Endodermal cell (in vitro differentiated cells): ENCODE measurements around the gene VPS33B. TPM values are rescaled to one million over a fixed set of nuclear protein-coding genes. Genes with fewer than 3 reads are reported as not detected.

Experiments
- DNase-seq: peaks from one replicate; pipeline ENCODE4 v3.0.0-alpha.2; 2017
- H3K27ac ChIP-seq: 2 replicates; pipeline ENCODE4 v1.5.1; 2013; ENCODE audit warnings: mild to moderate bottlenecking, low read depth, low read length, moderate library complexity
- H3K27me3 ChIP-seq: 2 replicates; pipeline ENCODE4 v1.6.1; 2013; ENCODE audit warnings: mild to moderate bottlenecking, low read length, moderate library complexity; ENCODE audit not compliant: insufficient read depth, control insufficient read depth, poor library complexity, severe bottlenecking
- H3K36me3 ChIP-seq: 2 replicates; pipeline ENCODE4 v1.7.0; 2013; ENCODE audit warnings: mild to moderate bottlenecking, low read length, moderate library complexity; ENCODE audit not compliant: control insufficient read depth, insufficient read depth
- H3K4me1 ChIP-seq: one replicate; pipeline ENCODE4 v1.7.0; 2013; ENCODE audit warnings: low read length; ENCODE audit not compliant: control insufficient read depth, insufficient read depth
- H3K4me3 ChIP-seq: 2 replicates; pipeline ENCODE4 v1.5.1; 2013; ENCODE audit warnings: mild to moderate bottlenecking, low read length, moderate library complexity
- H3K9ac ChIP-seq: 2 replicates; pipeline ENCODE4 v1.6.1; 2013; ENCODE audit warnings: mild to moderate bottlenecking, low read length, moderate library complexity; ENCODE audit not compliant: poor library complexity, severe bottlenecking; ENCODE audit errors: extremely low read depth
- H3K9me3 ChIP-seq: 2 replicates; pipeline ENCODE4 v1.6.1; 2013; ENCODE audit warnings: mild to moderate bottlenecking, low read length, moderate library complexity; ENCODE audit not compliant: control insufficient read depth
- H3K27ac Mint-ChIP-seq: 2 replicates; pipeline ENCODE4 v1.8.0; 2020; ENCODE audit warnings: mixed read lengths
- H3K27me3 Mint-ChIP-seq: 2 replicates; pipeline ENCODE4 v1.8.0; 2021; ENCODE audit warnings: mild to moderate bottlenecking, mixed read lengths; ENCODE audit not compliant: insufficient read depth
- H3K36me3 Mint-ChIP-seq: 2 replicates; pipeline ENCODE4 v1.8.0; 2020; ENCODE audit warnings: low read depth, mixed read lengths
- H3K4me1 Mint-ChIP-seq: 2 replicates; pipeline ENCODE4 v1.8.0; 2020; ENCODE audit warnings: mixed read lengths
- H3K4me3 Mint-ChIP-seq: 2 replicates; pipeline ENCODE4 v1.8.0; 2020; ENCODE audit warnings: mild to moderate bottlenecking, moderate library complexity, mixed read lengths
- H3K9me3 Mint-ChIP-seq: 2 replicates; pipeline ENCODE4 v1.8.0; 2020; ENCODE audit warnings: mild to moderate bottlenecking, mixed read lengths
- WGBS, 2 experiments: methylation state at CpG; one replicate each; pipeline versions ENCODE4 v1.1.5 to v1.1.7; 2013; ENCODE audit warnings: missing lambda C conversion rate in 2 of 2, mixed read lengths in 1 of 2; ENCODE audit not compliant: insufficient coverage in 1 of 2, insufficient read length in 1 of 2; 5-methylcytosine and 5-hydroxymethylcytosine counted together
- total RNA-seq, 2 donors: library from RNA; stranded (reverse); fragmentation: NEBNext Ultra II Directional in 1 of 2; extraction: Animal tissue kit (Norgen Biotek cat#: 25700) in 1 of 2; gene quantifications; 2 replicates in 1 of 2; 3 replicates in 1 of 2; pipeline ENCODE4 v1.2.1, GENCODE V29; 2021
- TF ChIP-seq, protein P1 (sequence below): fragments of 200-600 bp; sonication (generic); conservative IDR thresholded peaks from 2 replicates; pipeline ENCODE4 v1.5.0; 2021; ENCODE audit warnings: antibody characterized with exemption, mild to moderate bottlenecking

The VPS33B gene
- total RNA-seq, 2 donors from 2014 or later, result 22.4 to 25.0 TPM

DNA sequence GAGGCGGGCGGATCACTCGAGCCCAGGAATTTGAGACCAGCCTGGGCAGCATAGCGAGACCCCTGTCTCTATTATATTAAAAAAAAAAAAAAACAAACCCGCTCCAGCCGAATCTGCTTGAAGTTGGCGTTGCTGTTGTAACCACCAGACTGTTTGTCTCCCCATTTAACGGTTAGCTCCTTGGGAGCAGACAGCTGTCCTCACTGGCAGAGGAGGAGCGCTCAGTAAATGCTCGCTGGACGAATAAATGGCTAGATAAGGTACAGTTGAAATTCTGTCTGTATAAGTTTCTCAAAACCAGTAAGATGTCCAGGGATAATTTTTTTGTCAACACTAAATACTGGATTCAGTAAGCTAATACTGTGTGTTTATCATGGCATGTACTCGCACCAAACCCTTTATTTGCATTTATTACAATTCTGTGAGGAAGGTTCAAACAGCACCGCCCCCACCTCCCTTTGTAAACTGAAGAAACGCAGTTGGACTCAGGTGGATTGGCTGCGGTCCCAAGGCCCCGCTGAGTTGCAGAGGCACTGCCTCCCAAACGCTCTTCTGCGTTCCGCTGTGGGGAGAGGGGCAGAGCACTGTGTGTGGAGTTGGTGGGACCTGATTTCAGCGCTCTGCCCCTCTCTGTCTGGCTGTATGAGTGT, 66.6 kb downstream of the VPS33B start:
- no peaks in the 10 kb centered on the region for H3K27me3 ChIP-seq
- H3K4me1 Mint-ChIP-seq, result peaks cover 10% of the 10 kb centered on the region
- peaks cover 28% of the 10 kb centered on the region for H3K36me3 ChIP-seq
- 90 to 98% methylated on average over 8 to 20 of the region's 20 CpGs for WGBS, 2 experiments
- H3K4me1 ChIP-seq, result no peaks in the 10 kb centered on the region
- no peaks in the 10 kb centered on the region for H3K9me3 ChIP-seq
- no peak overlapping the region for H3K27ac ChIP-seq
- peak overlapping the region; percentile 94 for H3K9ac ChIP-seq
- H3K27me3 Mint-ChIP-seq, result no peaks in the 10 kb centered on the region
- H3K4me3 ChIP-seq, result peak overlapping the region; percentile 88
- no peak for DNase-seq
- TF ChIP-seq, protein P1, sequence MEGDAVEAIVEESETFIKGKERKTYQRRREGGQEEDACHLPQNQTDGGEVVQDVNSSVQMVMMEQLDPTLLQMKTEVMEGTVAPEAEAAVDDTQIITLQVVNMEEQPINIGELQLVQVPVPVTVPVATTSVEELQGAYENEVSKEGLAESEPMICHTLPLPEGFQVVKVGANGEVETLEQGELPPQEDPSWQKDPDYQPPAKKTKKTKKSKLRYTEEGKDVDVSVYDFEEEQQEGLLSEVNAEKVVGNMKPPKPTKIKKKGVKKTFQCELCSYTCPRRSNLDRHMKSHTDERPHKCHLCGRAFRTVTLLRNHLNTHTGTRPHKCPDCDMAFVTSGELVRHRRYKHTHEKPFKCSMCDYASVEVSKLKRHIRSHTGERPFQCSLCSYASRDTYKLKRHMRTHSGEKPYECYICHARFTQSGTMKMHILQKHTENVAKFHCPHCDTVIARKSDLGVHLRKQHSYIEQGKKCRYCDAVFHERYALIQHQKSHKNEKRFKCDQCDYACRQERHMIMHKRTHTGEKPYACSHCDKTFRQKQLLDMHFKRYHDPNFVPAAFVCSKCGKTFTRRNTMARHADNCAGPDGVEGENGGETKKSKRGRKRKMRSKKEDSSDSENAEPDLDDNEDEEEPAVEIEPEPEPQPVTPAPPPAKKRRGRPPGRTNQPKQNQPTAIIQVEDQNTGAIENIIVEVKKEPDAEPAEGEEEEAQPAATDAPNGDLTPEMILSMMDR, result no peak
- H3K4me3 Mint-ChIP-seq, result peak overlapping the region; percentile 75
- peaks cover 30% of the 10 kb centered on the region for H3K36me3 Mint-ChIP-seq
- H3K27ac Mint-ChIP-seq, result peak overlapping the region; percentile 69
- H3K9me3 Mint-ChIP-seq, result no peaks in the 10 kb centered on the region

DNA sequence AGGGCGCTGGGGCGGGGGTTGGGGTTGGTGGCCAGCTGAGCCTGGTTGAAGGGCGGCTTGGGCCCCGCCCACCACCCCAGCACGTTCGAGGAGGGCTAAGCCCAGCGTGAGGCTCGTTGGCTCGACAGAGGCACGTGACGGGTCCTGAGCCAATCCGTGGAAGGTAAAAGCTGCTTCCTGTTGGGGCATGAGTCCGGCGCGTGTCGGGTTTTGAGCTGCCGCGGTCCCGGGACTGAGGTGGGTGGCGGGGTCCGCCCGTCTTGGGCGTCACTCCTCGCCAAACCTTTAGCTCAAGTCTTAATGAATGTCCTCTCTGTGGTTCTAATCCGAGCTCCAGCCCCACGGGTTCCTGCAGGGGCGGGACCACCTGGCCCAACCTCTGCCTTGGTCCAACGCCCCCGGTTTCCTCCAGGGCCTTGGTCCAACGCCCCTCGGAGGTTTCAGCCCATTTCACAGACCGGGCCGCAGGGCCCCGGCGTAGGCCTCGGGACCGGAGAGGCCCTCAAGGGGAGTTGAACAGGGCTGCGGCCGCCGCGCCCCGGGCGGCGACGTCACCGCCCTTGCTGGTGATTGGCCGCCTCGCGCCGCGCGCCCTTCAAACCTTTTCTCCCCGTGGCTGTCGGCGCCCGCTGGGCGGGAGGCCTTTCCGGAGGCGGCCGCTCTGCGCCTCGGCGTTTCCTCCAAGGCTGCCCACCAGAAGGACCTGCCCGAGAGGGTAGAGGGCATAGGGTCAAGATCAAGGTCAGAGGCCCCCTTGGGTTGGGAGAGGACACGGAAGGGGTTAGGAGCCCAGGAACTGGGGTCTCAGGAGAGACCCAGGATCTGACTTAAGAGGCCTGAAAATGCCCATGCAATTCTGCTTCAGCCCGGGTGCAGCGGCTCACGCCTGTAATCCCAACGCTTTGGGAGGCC, 67.4 kb downstream of the VPS33B start, which contains the start of gene RCCD1:
RCCD1 (plus strand) TSS at position 173 of the 912 bp plus-strand sequence. CDS start 1,851 bp downstream, outside the sequence.
- H3K27me3 ChIP-seq, result no peaks in the 10 kb centered on the region
- TF ChIP-seq, protein P1, result no peak
- Mint-ChIP-seq H3K4me3 (peak within 1 kb of the TSS; percentile 75), H3K4me1 (peaks cover 10% of the 10 kb centered on the region), H3K9me3 (no peaks in the 10 kb centered on the region), H3K36me3 (peaks cover 31% of the 10 kb centered on the region), H3K27me3 (no peaks in the 10 kb centered on the region), H3K27ac (peak within 1 kb of the TSS; percentile 97)
- H3K9ac ChIP-seq, result peak within 1 kb of the TSS; percentile 94
- peaks cover 31% of the 10 kb centered on the region for H3K36me3 ChIP-seq
- H3K4me3 ChIP-seq, result peak within 1 kb of the TSS; percentile 88
- H3K4me1 ChIP-seq, result no peaks in the 10 kb centered on the region
- H3K9me3 ChIP-seq, result no peaks in the 10 kb centered on the region
- peak; percentile 98 for DNase-seq
- WGBS, 2 experiments, result 7 to 17% methylated on average over 28 to 69 of the region's 69 CpGs
- peak within 1 kb of the TSS; percentile 83 for H3K27ac ChIP-seq

- H3K4me1 ChIP-seq, result no peaks in the 10 kb centered on the region
- peaks cover 10% of the 10 kb centered on the region for H3K4me1 Mint-ChIP-seq
- DNase-seq, result no peak
- no peaks in the 10 kb centered on the region for H3K27me3 ChIP-seq
- H3K4me3 ChIP-seq, result peak overlapping the region; percentile 88
- H3K27ac ChIP-seq, result no peak overlapping the region
- H3K36me3 ChIP-seq, result peaks cover 36% of the 10 kb centered on the region
- TF ChIP-seq, protein P1, result no peak
- no peaks in the 10 kb centered on the region for H3K27me3 Mint-ChIP-seq
- peak overlapping the region; percentile 94 for H3K9ac ChIP-seq
- H3K36me3 Mint-ChIP-seq, result peaks cover 37% of the 10 kb centered on the region
- WGBS, 2 experiments, result 71 to 80% methylated on average over 7 to 16 of the region's 16 CpGs
- no peaks in the 10 kb centered on the region for H3K9me3 Mint-ChIP-seq
- H3K27ac Mint-ChIP-seq, result peak overlapping the region; percentile 97
- H3K9me3 ChIP-seq, result no peaks in the 10 kb centered on the region
- H3K4me3 Mint-ChIP-seq, result peak overlapping the region; percentile 75
Observed at GRCh38 chr15:90953947-90954711, 68.3 kb downstream of the VPS33B start.
